Upper lobe of right lung (tissue), 1 donor: ENCODE measurements around the gene DLEC1. TPM values are rescaled to one million over a fixed set of nuclear protein-coding genes. Genes with fewer than 3 reads are reported as not detected.
"Not testable (repeated sequence)": the region's sequence is repeated elsewhere in the genome, so short reads cannot be mapped to it uniquely, and the experiment has no call there.

Experiments
- ATAC-seq: fragments of 200-7000 bp; cut with Tn5 transposase; one replicate; pipeline ENCODE4 v1.9.1; 2020; ENCODE audit warnings: mild to moderate bottlenecking, moderate library complexity
- DNase-seq: peaks from one replicate; pipeline ENCODE4 v3.0.0-alpha.2; 2020
- H3K27ac ChIP-seq: fragments of 200-600 bp; one replicate; pipeline ENCODE4 v1.8.0; 2022
- H3K27me3 ChIP-seq: fragments of 200-600 bp; one replicate; pipeline ENCODE4 v1.8.0; 2022; ENCODE audit warnings: mild to moderate bottlenecking
- H3K36me3 ChIP-seq: fragments of 200-600 bp; one replicate; pipeline ENCODE4 v1.8.0; 2022
- H3K4me1 ChIP-seq: fragments of 200-600 bp; one replicate; pipeline ENCODE4 v1.8.0; 2022
- H3K4me3 ChIP-seq: fragments of 200-600 bp; one replicate; pipeline ENCODE4 v1.8.0; 2022; ENCODE audit warnings: mild to moderate bottlenecking
- H3K9me3 ChIP-seq: fragments of 200-600 bp; one replicate; pipeline ENCODE4 v1.8.0; 2022
- intact Hi-C: fragments of 100-400 bp; cut with DNase I; formaldehyde crosslinking; loops from one replicate; pipeline ENCODE4 v1.11.0; 2022
- total RNA-seq: library from RNA; stranded (reverse); fragmentation: NEBNext Ultra II Directional; extraction: Animal tissue kit (Norgen Biotek cat#: 25700); gene quantifications from one replicate; pipeline ENCODE4 v1.2.1, GENCODE V29; 2021
- TF ChIP-seq, protein P1 (sequence below): fragments of 200-600 bp; IDR thresholded peaks from one replicate; pipeline ENCODE4 v1.8.0; 2022; ENCODE audit warnings: antibody characterized with exemption
- donor health status: DM: no; HTN: yes; CAD: no; lungs with severe emphysema.

Gene DLEC1
- total RNA-seq, 1 donor from 2014 or later, result 2.7 TPM

DNA sequence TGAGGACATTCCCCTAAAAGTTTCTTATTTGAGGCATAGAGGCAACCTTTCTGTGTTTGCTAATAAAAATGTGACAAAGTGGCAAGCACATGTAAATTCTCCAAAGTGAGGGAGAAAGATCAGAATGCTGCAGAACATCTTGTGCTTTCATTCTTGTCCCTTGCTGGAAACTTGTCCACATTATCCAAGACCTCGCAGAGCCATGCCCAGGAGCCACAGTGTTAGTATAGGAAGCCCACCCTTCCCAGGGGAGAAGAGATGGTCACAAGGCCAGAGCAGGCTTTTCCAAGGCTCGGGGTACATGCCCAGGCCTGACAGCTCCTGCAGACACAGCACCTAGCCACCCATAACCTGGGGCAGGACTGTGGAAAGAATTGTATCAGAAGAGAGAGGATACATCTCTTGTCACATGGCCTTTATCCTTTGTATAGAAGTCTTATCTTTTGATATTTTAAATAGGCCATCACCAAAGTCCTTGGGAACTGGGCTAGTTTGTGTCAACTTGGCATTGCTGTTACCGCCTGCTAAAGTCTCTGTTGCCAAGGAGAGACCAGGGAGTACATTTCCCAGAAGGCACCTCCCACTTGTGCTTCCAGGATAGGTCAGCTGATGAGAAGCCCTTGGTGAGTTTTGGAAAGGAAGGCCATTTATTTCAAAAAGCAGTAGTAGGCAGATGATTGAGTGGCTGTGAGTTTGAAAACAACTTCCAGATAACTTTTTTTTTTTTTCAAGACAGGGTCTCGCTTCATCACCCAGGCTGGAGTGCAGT, 10.5 kb downstream of the DLEC1 start:
- intact Hi-C loops, result no loop called here
- DNase-seq, result no peak
- H3K4me3 ChIP-seq, result no peak overlapping the region
- H3K4me1 ChIP-seq, result no peaks in the 10 kb centered on the region
- no peaks in the 10 kb centered on the region for H3K36me3 ChIP-seq
- no peak overlapping the region for H3K27ac ChIP-seq
- TF ChIP-seq, protein P1, sequence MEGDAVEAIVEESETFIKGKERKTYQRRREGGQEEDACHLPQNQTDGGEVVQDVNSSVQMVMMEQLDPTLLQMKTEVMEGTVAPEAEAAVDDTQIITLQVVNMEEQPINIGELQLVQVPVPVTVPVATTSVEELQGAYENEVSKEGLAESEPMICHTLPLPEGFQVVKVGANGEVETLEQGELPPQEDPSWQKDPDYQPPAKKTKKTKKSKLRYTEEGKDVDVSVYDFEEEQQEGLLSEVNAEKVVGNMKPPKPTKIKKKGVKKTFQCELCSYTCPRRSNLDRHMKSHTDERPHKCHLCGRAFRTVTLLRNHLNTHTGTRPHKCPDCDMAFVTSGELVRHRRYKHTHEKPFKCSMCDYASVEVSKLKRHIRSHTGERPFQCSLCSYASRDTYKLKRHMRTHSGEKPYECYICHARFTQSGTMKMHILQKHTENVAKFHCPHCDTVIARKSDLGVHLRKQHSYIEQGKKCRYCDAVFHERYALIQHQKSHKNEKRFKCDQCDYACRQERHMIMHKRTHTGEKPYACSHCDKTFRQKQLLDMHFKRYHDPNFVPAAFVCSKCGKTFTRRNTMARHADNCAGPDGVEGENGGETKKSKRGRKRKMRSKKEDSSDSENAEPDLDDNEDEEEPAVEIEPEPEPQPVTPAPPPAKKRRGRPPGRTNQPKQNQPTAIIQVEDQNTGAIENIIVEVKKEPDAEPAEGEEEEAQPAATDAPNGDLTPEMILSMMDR, result no peak
- ATAC-seq, result peak; percentile 61
- no peaks in the 10 kb centered on the region for H3K27me3 ChIP-seq
- no peaks in the 10 kb centered on the region for H3K9me3 ChIP-seq

DNA sequence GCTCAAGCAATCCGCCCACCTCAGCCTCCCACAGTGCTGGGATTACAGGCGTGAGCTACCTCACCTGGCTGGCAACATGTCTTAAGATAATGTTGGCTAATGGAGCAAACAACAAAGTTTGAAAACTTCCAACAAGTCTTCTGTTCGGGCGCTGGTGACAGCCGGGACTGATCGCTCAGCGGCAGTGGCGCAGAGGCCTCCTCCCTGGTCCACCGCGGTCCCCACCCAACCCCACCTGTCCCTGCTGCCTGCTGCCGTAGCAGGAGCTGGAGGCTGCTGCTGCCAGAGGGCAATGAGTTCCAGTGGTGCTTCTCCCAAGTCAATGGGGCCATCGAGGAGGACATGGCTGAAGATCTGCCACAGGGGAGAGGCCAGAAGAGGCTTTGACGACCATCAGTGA, 12.1 kb downstream of the DLEC1 start:
- Histone ChIP-seq H3K36me3 (no peaks in the 10 kb centered on the region), H3K27me3 (no peaks in the 10 kb centered on the region), H3K9me3 (no peaks in the 10 kb centered on the region), H3K27ac (no peak overlapping the region), H3K4me3 (no peak overlapping the region), H3K4me1 (no peaks in the 10 kb centered on the region)
- DNase-seq, result no peak
- ATAC-seq, result no peak
- TF ChIP-seq, protein P1, result no peak
- intact Hi-C loops, result no loop called here

DNA sequence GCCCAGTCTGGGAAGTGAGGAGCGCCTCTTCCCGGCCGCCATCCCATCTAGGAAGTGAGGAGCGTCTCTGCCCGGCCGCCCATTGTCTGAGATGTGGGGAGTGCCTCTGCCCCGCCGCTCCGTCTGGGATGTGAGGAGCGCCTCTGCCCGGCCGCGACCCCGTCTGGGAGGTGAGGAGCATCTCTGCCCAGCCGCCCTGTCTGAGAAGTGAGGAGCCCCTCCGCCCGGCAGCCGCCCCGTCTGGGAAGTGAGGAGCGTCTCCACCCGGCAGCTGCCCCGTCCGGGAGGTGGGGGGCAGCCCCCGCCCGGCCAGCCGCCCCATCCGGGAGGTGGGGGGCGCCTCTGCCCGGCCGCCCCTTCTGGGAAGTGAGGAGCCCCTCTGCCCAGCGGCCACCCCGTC, 14.3 kb downstream of the DLEC1 start:
- H3K4me1 ChIP-seq, ATAC-seq, H3K9me3 ChIP-seq, H3K27me3 ChIP-seq, H3K27ac ChIP-seq, intact Hi-C loops, H3K4me3 ChIP-seq, H3K36me3 ChIP-seq, DNase-seq: not testable (repeated sequence)

DNA sequence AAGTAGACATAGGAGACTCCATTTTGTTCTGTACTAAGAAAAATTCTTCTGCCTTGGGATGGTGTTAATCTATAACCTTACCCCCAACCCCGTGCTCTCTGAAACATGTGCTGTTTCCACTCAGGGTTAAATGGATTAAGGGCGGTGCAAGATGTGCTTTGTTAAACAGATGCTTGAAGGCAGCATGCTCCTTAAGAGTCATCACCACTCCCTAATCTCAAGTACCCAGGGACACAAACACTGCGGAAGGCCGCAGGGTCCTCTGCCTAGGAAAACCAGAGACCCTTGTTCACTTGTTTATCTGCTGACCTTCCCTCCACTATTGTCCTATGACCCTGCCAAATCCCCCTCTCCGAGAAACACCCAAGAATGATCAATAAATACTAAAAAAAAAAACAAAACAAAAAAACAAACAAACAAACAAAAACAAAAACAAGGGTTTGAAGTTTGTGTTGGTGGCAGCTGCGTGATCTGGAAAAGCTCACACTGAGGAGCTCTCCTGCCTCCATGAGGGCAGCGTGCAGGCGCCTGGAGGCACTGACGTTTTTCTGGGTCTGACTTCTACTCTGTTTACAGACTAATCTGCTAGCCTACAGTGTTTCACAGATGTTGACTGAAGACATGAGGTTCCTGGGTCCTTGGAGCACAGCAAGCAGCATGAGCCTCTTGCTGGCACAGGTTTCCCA, 14.9 kb downstream of the DLEC1 start:
- H3K36me3 ChIP-seq, H3K9me3 ChIP-seq, H3K4me3 ChIP-seq, H3K27me3 ChIP-seq, DNase-seq, ATAC-seq, H3K4me1 ChIP-seq, intact Hi-C loops, H3K27ac ChIP-seq: not testable (repeated sequence)

DNA sequence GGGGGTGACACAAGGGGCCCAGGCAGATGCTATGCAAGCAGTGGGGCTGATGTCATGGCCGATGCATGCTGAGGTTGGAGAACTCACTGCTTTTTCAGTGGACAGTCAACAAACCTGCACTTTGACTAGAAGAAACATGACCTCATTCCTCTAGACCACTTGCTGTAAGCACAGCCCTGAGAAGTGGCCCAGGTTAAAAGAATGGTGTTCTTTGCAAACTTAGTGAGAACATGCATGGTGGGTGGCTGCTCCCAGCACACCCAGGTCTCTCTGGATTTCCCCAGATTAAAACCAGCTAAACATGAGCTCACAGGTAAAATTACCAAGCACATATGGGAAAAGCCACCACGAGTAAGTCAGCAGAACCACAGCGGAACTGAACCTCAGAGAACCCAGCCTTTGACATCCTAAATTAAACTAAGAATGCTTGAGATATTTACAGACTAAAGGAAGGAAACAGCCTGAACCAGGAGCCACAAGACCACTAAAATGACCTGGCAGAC, 15.5 kb downstream of the DLEC1 start:
- no peak for DNase-seq
- Histone ChIP-seq H3K4me3 (no peak overlapping the region), H3K36me3 (no peaks in the 10 kb centered on the region), H3K27ac (no peak overlapping the region), H3K9me3 (no peaks in the 10 kb centered on the region), H3K27me3 (no peaks in the 10 kb centered on the region), H3K4me1 (no peaks in the 10 kb centered on the region)
- ATAC-seq, result peak; percentile 86
- TF ChIP-seq, protein P1, result no peak
- intact Hi-C loops, result no loop called here

DNA sequence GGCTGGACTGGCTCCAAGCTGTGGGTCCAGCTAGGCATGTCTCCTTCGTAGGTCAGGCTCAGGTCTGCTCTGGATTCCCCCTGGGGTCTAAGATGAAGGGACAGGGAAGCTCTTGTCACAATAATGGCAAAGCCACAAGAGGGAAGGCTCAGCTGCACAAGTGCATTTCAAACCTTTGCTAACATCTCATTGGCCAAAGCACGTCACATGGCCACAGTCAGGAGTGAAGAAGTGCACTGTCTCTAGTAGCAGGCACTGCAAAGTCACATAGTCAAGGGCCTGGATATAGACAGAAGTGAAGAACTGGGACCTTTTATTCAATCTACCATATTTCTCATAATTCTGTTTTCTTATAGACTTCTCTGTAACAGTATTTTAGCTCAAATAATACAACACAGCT, 20.1 kb downstream of the DLEC1 start:
- no peak for DNase-seq
- Histone ChIP-seq H3K36me3 (no peaks in the 10 kb centered on the region), H3K27me3 (no peaks in the 10 kb centered on the region), H3K27ac (no peak overlapping the region), H3K9me3 (no peaks in the 10 kb centered on the region), H3K4me1 (no peaks in the 10 kb centered on the region), H3K4me3 (no peak overlapping the region)
- intact Hi-C loops, result no loop called here
- TF ChIP-seq, protein P1, result no peak
- no peak for ATAC-seq
